ENCODE results near the gene NRARP. TPM values are rescaled to one million over a fixed set of nuclear protein-coding genes. Genes with fewer than 3 reads are reported as not detected.

The NRARP gene
- total and polyA plus RNA-seq, 2 of the 13 experiments (the other 11 are each of a cell fraction or from before 2014, with no cell fraction given): 0.22 to 0.46 TPM

- TF ChIP-seq BCL6 (CRISPR knock-in tag; IDR thresholded peaks at IDR 0.05): 0 out of 2 replicates have a peak, but pooled peaks have one; percentile 22
- no peak for TF ChIP-seq ZNF224 (CRISPR knock-in tag; IDR thresholded peaks at IDR 0.05)
- TF ChIP-seq ZNF101 (CRISPR knock-in tag; IDR thresholded peaks at IDR 0.05; ENCODE audit: borderline replicate concordance, low read depth): peak; percentile 72; the same call in 1 of the 2 replicates
- TF ChIP-seq FOXK1 (CRISPR knock-in tag; IDR thresholded peaks at IDR 0.05; ENCODE audit: borderline replicate concordance, low read depth): no peak
- TF ChIP-seq MAX (IDR thresholded peaks at IDR 0.05): peak; percentile 25; the same call in 1 of the 2 replicates
- no peak for TF ChIP-seq HOXA7 (CRISPR knock-in tag; IDR thresholded peaks at IDR 0.05)
- TF ChIP-seq NR2C2 (CRISPR knock-in tag; IDR thresholded peaks at IDR 0.05; ENCODE audit: borderline replicate concordance): no peak
- no peak for TF ChIP-seq NKX3-1 (CRISPR knock-in tag; IDR thresholded peaks at IDR 0.05)
- no peak for TF ChIP-seq ZNF3 (CRISPR knock-in tag; IDR thresholded peaks at IDR 0.05)
- no peak for TF ChIP-seq ZNF674 (CRISPR knock-in tag; IDR thresholded peaks at IDR 0.05; ENCODE audit: low read depth)
- no peak for TF ChIP-seq ATF6 (CRISPR knock-in tag; conservative IDR thresholded peaks at IDR 0.05)
- TF ChIP-seq KAT7 (CRISPR knock-in tag; IDR thresholded peaks at IDR 0.05; ENCODE audit: borderline replicate concordance): no peak
- no peak for TF ChIP-seq ZFP37 (CRISPR knock-in tag; IDR thresholded peaks at IDR 0.05; ENCODE audit: borderline replicate concordance)
- no peak for TF ChIP-seq NFYB (CRISPR knock-in tag; IDR thresholded peaks at IDR 0.05)
- no peak for TF ChIP-seq HCFC1 (IDR thresholded peaks at IDR 0.05; ENCODE audit: low read depth, low read length)
- TF ChIP-seq SNAPC5 (CRISPR knock-in tag; IDR thresholded peaks at IDR 0.05; ENCODE audit: borderline replicate concordance): no peak
- 0 out of 2 replicates have a peak, but pooled peaks have one; percentile 14 for TF ChIP-seq KLF15 (CRISPR knock-in tag; IDR thresholded peaks at IDR 0.05; ENCODE audit: borderline replicate concordance)
- no peak; the same call in 1 of the 2 replicates for TF ChIP-seq ARID4A (CRISPR knock-in tag; IDR thresholded peaks at IDR 0.05; ENCODE audit: borderline replicate concordance)
- TF ChIP-seq ZNF550 (CRISPR knock-in tag; IDR thresholded peaks at IDR 0.05; ENCODE audit: borderline replicate concordance): no peak
- TF ChIP-seq ZBTB1 (CRISPR knock-in tag; IDR thresholded peaks at IDR 0.05; ENCODE audit: borderline replicate concordance): no peak
- no peak for TF ChIP-seq ZNF775 (CRISPR knock-in tag; IDR thresholded peaks at IDR 0.05; ENCODE audit: borderline replicate concordance)
- no peak; the same call in 1 of the 2 replicates for TF ChIP-seq ZNF768 (CRISPR knock-in tag; IDR thresholded peaks at IDR 0.05)
- peak; percentile 51; the same call in 1 of the 2 replicates for TF ChIP-seq GABPB1 (CRISPR knock-in tag; IDR thresholded peaks at IDR 0.05)
- TF ChIP-seq FLYWCH1 (CRISPR knock-in tag; IDR thresholded peaks at IDR 0.05): no peak
- TF ChIP-seq ZNF296 (CRISPR knock-in tag; conservative IDR thresholded peaks at IDR 0.05): no peak
Observed at GRCh38 chr9:137294681-137295237, 7.3 kb downstream of the NRARP start (continued).
